ENCODE results near the gene NR2F2. TPM values are rescaled to one million over a fixed set of nuclear protein-coding genes. Genes with fewer than 3 reads are reported as not detected.

The NR2F2 gene
- total RNA-seq, 4 donors from 2014 or later: 3.9 to 14.0 (median 6.5) TPM

DNA sequence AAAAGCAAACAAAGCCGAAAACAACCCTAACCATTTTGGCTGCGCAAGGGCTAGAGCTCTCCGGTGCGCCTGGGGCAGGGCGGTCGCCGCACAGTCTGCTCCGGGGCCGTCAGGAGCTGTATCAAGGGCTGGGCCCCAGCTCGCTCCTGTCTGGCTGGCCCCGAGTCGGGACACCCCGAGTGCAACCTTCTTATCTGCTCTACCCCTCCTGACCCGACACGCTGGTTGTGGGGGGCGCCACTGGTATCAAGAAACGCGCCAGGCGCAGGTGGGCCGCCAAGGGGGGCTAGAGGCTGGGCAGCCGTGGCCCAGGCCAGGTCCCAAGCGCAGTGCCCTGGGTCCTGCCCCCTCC lies 36.0 kb downstream of the NR2F2 start:
- no peak overlapping the region for H3K4me3 ChIP-seq (ENCODE audit: low read depth, poor library complexity, severe bottlenecking)
- DNase-seq (ENCODE audit: low spot score in 2 of 2): no peak
- WGBS, 2 donors: 22 to 23% methylated on average over 12 to 19 of the region's 22 CpGs
- intact Hi-C loops (cut with DNase I; ENCODE audit: low total_unique reads): no loop called here
- TF ChIP-seq CTCF (IDR thresholded peaks at IDR 0.05): no peak
- TF ChIP-seq POLR2A (IDR thresholded peaks at IDR 0.05): no peak

- intact Hi-C loops (cut with DNase I; ENCODE audit: low total_unique reads): no loop called here
- WGBS, 2 donors: 15 to 19% methylated on average over 31 of the region's 31 CpGs
- DNase-seq (ENCODE audit: low spot score in 2 of 2): no peak
- no peak overlapping the region for H3K4me3 ChIP-seq (ENCODE audit: low read depth, poor library complexity, severe bottlenecking)
- TF ChIP-seq CTCF (IDR thresholded peaks at IDR 0.05) (no peak), POLR2A (IDR thresholded peaks at IDR 0.05) (no peak)
Measured at GRCh38 chr15:96367311-96368200, 37.1 kb downstream of the NR2F2 start.

DNA sequence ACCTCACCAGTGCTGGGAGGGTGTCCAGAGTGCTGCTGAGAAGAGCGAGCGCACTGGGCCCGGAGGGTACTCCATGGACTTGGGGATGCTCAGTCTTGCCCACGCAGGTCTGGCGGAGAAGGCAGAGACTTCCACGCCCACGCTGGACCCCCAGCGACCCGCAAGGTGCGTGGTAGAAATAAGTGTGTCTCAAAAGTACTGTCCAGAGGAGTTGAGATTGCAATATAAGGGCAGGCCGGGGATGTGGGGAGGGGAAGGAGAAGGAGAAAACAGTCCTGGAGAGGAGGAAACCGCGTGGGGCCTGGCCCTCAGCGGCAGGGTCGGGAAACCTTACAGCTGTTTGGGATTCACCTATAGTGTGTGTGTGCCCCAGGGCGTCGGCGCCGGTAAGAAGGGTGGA lies 38.9 kb downstream of the NR2F2 start:
- 42 to 43% methylated on average over 19 of the region's 19 CpGs for WGBS, 2 donors
- TF ChIP-seq CTCF (IDR thresholded peaks at IDR 0.05): no peak
- TF ChIP-seq POLR2A (IDR thresholded peaks at IDR 0.05): no peak
- intact Hi-C loops (cut with DNase I; ENCODE audit: low total_unique reads): no loop called here
- no peak overlapping the region for H3K4me3 ChIP-seq (ENCODE audit: low read depth, poor library complexity, severe bottlenecking)
- no peak for DNase-seq (ENCODE audit: low spot score in 2 of 2)

- TF ChIP-seq POLR2A (IDR thresholded peaks at IDR 0.05) (no peak), CTCF (IDR thresholded peaks at IDR 0.05) (no peak)
- intact Hi-C loops (cut with DNase I; ENCODE audit: low total_unique reads): no loop called here
- no peak for DNase-seq (ENCODE audit: low spot score in 2 of 2)
- WGBS, 2 donors: 60 to 66% methylated on average over 22 of the region's 22 CpGs
- H3K4me3 ChIP-seq (ENCODE audit: low read depth, poor library complexity, severe bottlenecking): no peak overlapping the region
Measured at GRCh38 chr15:96369825-96370621, 39.5 kb downstream of the NR2F2 start.

DNA sequence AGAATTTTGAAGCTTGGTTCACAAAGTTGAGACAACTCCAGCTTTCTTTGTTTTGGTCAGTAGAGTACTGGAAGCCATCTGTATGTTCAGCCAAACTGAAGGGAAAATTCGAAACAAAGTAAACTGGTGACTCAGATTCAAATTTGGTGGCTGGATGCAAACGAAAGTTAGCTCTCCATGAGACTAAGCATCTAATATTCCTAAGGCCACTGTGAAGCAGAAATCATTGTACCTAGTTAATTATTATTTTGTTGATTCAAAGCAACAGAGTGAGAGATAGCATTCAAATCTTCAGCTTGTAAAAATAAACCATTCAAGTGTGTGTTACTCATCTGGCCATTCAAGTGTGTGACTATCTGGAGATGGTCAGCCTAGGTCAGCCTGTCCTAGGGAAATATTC lies 42.1 kb downstream of the NR2F2 start:
- WGBS, 2 donors: 70 to 79% methylated on average over 2 of the region's 2 CpGs
- intact Hi-C loops (cut with DNase I; ENCODE audit: low total_unique reads): no loop called here
- no peak overlapping the region for H3K4me3 ChIP-seq (ENCODE audit: low read depth, poor library complexity, severe bottlenecking)
- no peak for TF ChIP-seq POLR2A (IDR thresholded peaks at IDR 0.05)
- TF ChIP-seq CTCF (IDR thresholded peaks at IDR 0.05): no peak
- DNase-seq (ENCODE audit: low spot score in 2 of 2): no peak

All from lower leg skin (tissue), 4 donors.